Caco-2 (cell line): ENCODE measurements around the gene RAD51B. TPM values are rescaled to one million over a fixed set of nuclear protein-coding genes. Genes with fewer than 3 reads are reported as not detected.

ENCODE experiments used
- BruUV-seq: library from RNA; stranded (reverse); fragments of 400-500 nt; replicated peaks from 2 replicates; lab custom pipeline; 2021; lab: Mats Ljungman, UMichigan
- CTCF ChIA-PET: fragments of 300-600 bp; sonication (Branson Sonifier 250); formaldehyde crosslinking; loops from one replicate; lab custom pipeline; 2022; ENCODE audit warnings: antibody characterized with exemption; lab: Charles Lee
- POLR2A ChIA-PET: fragments of 300-600 bp; sonication (Branson Sonifier 250); formaldehyde crosslinking; loops from one replicate; lab custom pipeline; 2022; ENCODE audit warnings: antibody characterized with exemption; lab: Charles Lee
- DNase-seq, 2 experiments: peaks; one replicate each; pipeline versions ENCODE4 v3.0.0 to v3.0.0-alpha.2; 2020 to 2022
- H3K27me3 ChIP-seq: replicated peaks from 2 replicates; pipeline ENCODE4 v1.6.0; 2011; ENCODE audit warnings: low read length; ENCODE audit not compliant: control insufficient read depth, insufficient read depth
- H3K36me3 ChIP-seq: 2 replicates; pipeline ENCODE4 v1.5.1; 2011; ENCODE audit warnings: low read length; ENCODE audit not compliant: control insufficient read depth, insufficient read depth
- H3K4me1 ChIP-seq: fragments of 250-450 bp; sonication (Bioruptor Pico); 2 replicates; pipeline ENCODE4 v1.5.1; 2020; ENCODE audit warnings: mild to moderate bottlenecking
- H3K4me3 ChIP-seq: 2 replicates; pipeline ENCODE4 v1.5.1; 2011; ENCODE audit warnings: low read depth, mild to moderate bottlenecking, control low read depth, low read length
- H3K9me3 ChIP-seq: fragments of 250-450 bp; sonication (Bioruptor Pico); 2 replicates; pipeline ENCODE4 v1.5.1; 2020; ENCODE audit warnings: mild to moderate bottlenecking, moderate library complexity
- H3K27ac Mint-ChIP-seq: one replicate; pipeline ENCODE4 v1.8.0; 2022; ENCODE audit warnings: mixed read lengths; ENCODE audit not compliant: unreplicated experiment
- H3K27me3 Mint-ChIP-seq: one replicate; pipeline ENCODE4 v1.8.0; 2022; ENCODE audit warnings: mixed read lengths; ENCODE audit not compliant: insufficient read depth, unreplicated experiment
- H3K36me3 Mint-ChIP-seq: one replicate; pipeline ENCODE4 v1.8.0; 2022; ENCODE audit warnings: mild to moderate bottlenecking, mixed read lengths; ENCODE audit not compliant: insufficient read depth, unreplicated experiment
- H3K4me1 Mint-ChIP-seq: one replicate; pipeline ENCODE4 v1.8.0; 2022; ENCODE audit warnings: low read depth, mixed read lengths; ENCODE audit not compliant: unreplicated experiment
- H3K4me3 Mint-ChIP-seq: one replicate; pipeline ENCODE4 v1.8.0; 2022; ENCODE audit warnings: mild to moderate bottlenecking, moderate library complexity, mixed read lengths; ENCODE audit not compliant: unreplicated experiment
- H3K9me3 Mint-ChIP-seq: one replicate; pipeline ENCODE4 v1.8.0; 2022; ENCODE audit warnings: mixed read lengths; ENCODE audit not compliant: unreplicated experiment
- CTCF ChIP-seq, 2 experiments: fragments of 200-600 bp in 1 of 2; IDR thresholded peaks; 1 replicate in 1 of 2; 2 replicates in 1 of 2; pipeline versions ENCODE4 v1.5.1 to v1.8.0; 2011 to 2022; ENCODE audit warnings: antibody characterized with exemption in 1 of 2, control low read depth in 1 of 2, inconsistent platforms in 1 of 2, low read depth in 1 of 2, low read length in 1 of 2, mild to moderate bottlenecking in 1 of 2, moderate library complexity in 1 of 2; ENCODE audit not compliant: insufficient read depth in 1 of 2, severe bottlenecking in 1 of 2, unreplicated experiment in 1 of 2
- intact Hi-C: fragments of 100-400 bp; cut with micrococcal nuclease; formaldehyde crosslinking; loops from one replicate; pipeline ENCODE4 v1.10.0; 2022; ENCODE audit not compliant: unreplicated experiment
- total RNA-seq: library from RNA; stranded (reverse); gene quantifications from 2 replicates; pipeline ENCODE4 v1.2.3, GENCODE V29; 2022

Gene RAD51B
- total RNA-seq, 1 experiment from 2014 or later: 16.7 TPM

GRCh38 chr14:68693926-68694325, 874.3 kb downstream of the RAD51B start:
- POLR2A ChIA-PET: no interaction called here
- TF ChIP-seq CTCF (IDR thresholded peaks at IDR 0.05; ENCODE audit: insufficient read depth in 1 of 2, low read depth in 1 of 2, low read length in 1 of 2, severe bottlenecking in 1 of 2, unreplicated experiment in 1 of 2): no peak
- Histone ChIP-seq H3K27me3 (no peaks in the 10 kb centered on the region), H3K36me3 (no peaks in the 10 kb centered on the region), H3K4me3 (no peak overlapping the region), H3K4me1 (no peaks in the 10 kb centered on the region), H3K9me3 (no peaks in the 10 kb centered on the region)
- no TSS peak for BruUV-seq
- no peak for DNase-seq
- Mint-ChIP-seq H3K36me3 (no peaks in the 10 kb centered on the region), H3K27ac (no peak overlapping the region), H3K27me3 (no peaks in the 10 kb centered on the region), H3K4me3 (no peak overlapping the region), H3K9me3 (no peaks in the 10 kb centered on the region), H3K4me1 (no peaks in the 10 kb centered on the region)
- intact Hi-C loops: no loop called here
- CTCF ChIA-PET: no interaction called here

- BruUV-seq: no TSS peak
- ChIA-PET POLR2A (no interaction called here), CTCF (no interaction called here)
- Mint-ChIP-seq H3K4me3 (no peak overlapping the region), H3K9me3 (no peaks in the 10 kb centered on the region), H3K36me3 (no peaks in the 10 kb centered on the region), H3K27me3 (no peaks in the 10 kb centered on the region), H3K27ac (no peak overlapping the region), H3K4me1 (no peaks in the 10 kb centered on the region)
- Histone ChIP-seq H3K9me3 (no peaks in the 10 kb centered on the region), H3K4me3 (no peak overlapping the region), H3K4me1 (no peaks in the 10 kb centered on the region), H3K36me3 (no peaks in the 10 kb centered on the region), H3K27me3 (no peaks in the 10 kb centered on the region)
- no peak for DNase-seq
- intact Hi-C loops: no loop called here
- TF ChIP-seq CTCF (IDR thresholded peaks at IDR 0.05; ENCODE audit: insufficient read depth in 1 of 2, low read depth in 1 of 2, low read length in 1 of 2, severe bottlenecking in 1 of 2, unreplicated experiment in 1 of 2): no peak
These were observed 875.1 kb downstream of the RAD51B start for GRCh38 chr14:68694516-68695235.

- H3K27ac Mint-ChIP-seq: no peak overlapping the region
- DNase-seq: no peak
- intact Hi-C loops: no loop called here
- no peaks in the 10 kb centered on the region for H3K36me3 Mint-ChIP-seq
- no peaks in the 10 kb centered on the region for H3K27me3 ChIP-seq
- no peaks in the 10 kb centered on the region for H3K4me1 ChIP-seq
- ChIA-PET POLR2A (no interaction called here), CTCF (no interaction called here)
- BruUV-seq: no TSS peak
- TF ChIP-seq CTCF (IDR thresholded peaks at IDR 0.05; ENCODE audit: insufficient read depth in 1 of 2, low read depth in 1 of 2, low read length in 1 of 2, severe bottlenecking in 1 of 2, unreplicated experiment in 1 of 2): no peak
- no peaks in the 10 kb centered on the region for H3K36me3 ChIP-seq
- H3K4me3 Mint-ChIP-seq: no peak overlapping the region
- no peaks in the 10 kb centered on the region for H3K27me3 Mint-ChIP-seq
- no peaks in the 10 kb centered on the region for H3K9me3 Mint-ChIP-seq
- no peaks in the 10 kb centered on the region for H3K9me3 ChIP-seq
- no peaks in the 10 kb centered on the region for H3K4me1 Mint-ChIP-seq
- H3K4me3 ChIP-seq: no peak overlapping the region
These were observed 875.8 kb downstream of the RAD51B start for GRCh38 chr14:68695326-68695768.
